RWPE2 (cell line): ENCODE results near the gene PPME1.

Experiments used
- ATAC-seq: fragments of 200-7000 bp; cut with Tn5 transposase; 3 replicates; pipeline ENCODE4 v1.9.1; 2021; ENCODE audit warnings: low read depth
- DNase-seq: peaks from one replicate; pipeline ENCODE4 v3.0.0-alpha.2; 2020; ENCODE audit warnings: low spot score
- H3K27ac ChIP-seq: fragments of 450-650 bp; 2 replicates; pipeline ENCODE4 v1.5.1; 2017; ENCODE audit warnings: mild to moderate bottlenecking; ENCODE audit not compliant: poor library complexity, severe bottlenecking
- H3K27me3 ChIP-seq: fragments of 250-450 bp; sonication (Bioruptor Pico); 2 replicates; pipeline ENCODE4 v1.5.1; 2021; ENCODE audit warnings: mild to moderate bottlenecking, moderate library complexity; ENCODE audit not compliant: insufficient read depth, poor library complexity, severe bottlenecking
- H3K36me3 ChIP-seq: fragments of 250-450 bp; sonication (Bioruptor Pico); 2 replicates; pipeline ENCODE4 v1.5.1; 2020; ENCODE audit warnings: low read depth, mild to moderate bottlenecking, moderate library complexity
- H3K4me1 ChIP-seq: fragments of 250-450 bp; sonication (Bioruptor Pico); 2 replicates; pipeline ENCODE4 v1.5.1; 2021; ENCODE audit warnings: mild to moderate bottlenecking, moderate library complexity; ENCODE audit not compliant: insufficient read depth, poor library complexity, severe bottlenecking
- H3K4me3 ChIP-seq: fragments of 250-450 bp; sonication (Bioruptor Pico); 2 replicates; pipeline ENCODE4 v1.5.1; 2021; ENCODE audit warnings: mild to moderate bottlenecking, moderate library complexity; ENCODE audit not compliant: severe bottlenecking
- H3K9me3 ChIP-seq: fragments of 250-450 bp; sonication (Bioruptor Pico); 2 replicates; pipeline ENCODE4 v1.5.1; 2021; ENCODE audit warnings: mild to moderate bottlenecking, moderate library complexity; ENCODE audit not compliant: severe bottlenecking
- CTCF ChIP-seq: fragments of 450-650 bp; IDR thresholded peaks from one replicate; pipeline ENCODE4 v1.5.1; 2017; ENCODE audit warnings: mild to moderate bottlenecking, moderate library complexity; ENCODE audit not compliant: poor library complexity, severe bottlenecking

The PPME1 gene

GRCh38 chr11:74171997-74172396 is 908 bp downstream of the PPME1 start:
- Histone ChIP-seq H3K9me3 (no peaks in the 10 kb centered on the region), H3K36me3 (peaks cover 24% of the 10 kb centered on the region), H3K27ac (peak overlapping the region; percentile 59), H3K4me3 (peak overlapping the region; percentile 57), H3K27me3 (no peaks in the 10 kb centered on the region), H3K4me1 (peaks cover 21% of the 10 kb centered on the region)
- no peak for DNase-seq
- TF ChIP-seq CTCF, result no peak
- ATAC-seq, result no peak

DNA sequence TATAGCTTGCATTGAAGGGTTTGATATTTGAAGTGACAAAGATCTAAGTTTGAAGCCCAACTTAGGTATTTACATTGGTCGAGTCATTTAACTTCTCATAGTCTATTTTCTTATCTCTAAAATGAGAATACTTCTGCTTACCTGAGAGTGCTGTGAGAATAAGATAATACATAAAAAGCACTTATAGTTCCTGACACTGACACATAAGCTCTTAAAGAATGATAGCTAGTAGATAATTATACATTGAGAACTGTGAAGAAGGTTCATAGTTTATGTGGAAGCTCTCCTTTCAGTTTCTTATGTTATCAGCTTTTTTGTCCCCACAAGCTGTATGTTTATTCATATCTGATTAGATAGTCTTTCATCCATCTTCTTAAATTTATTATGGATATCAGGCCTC is 4.8 kb downstream of the PPME1 start:
- no peak for DNase-seq
- H3K27ac ChIP-seq, result no peak overlapping the region
- H3K9me3 ChIP-seq, result no peaks in the 10 kb centered on the region
- peaks cover 14% of the 10 kb centered on the region for H3K36me3 ChIP-seq
- H3K27me3 ChIP-seq, result no peaks in the 10 kb centered on the region
- H3K4me1 ChIP-seq, result peaks cover 9% of the 10 kb centered on the region
- TF ChIP-seq CTCF, result no peak
- ATAC-seq, result no peak
- H3K4me3 ChIP-seq, result no peak overlapping the region

- Histone ChIP-seq H3K27me3 (no peaks in the 10 kb centered on the region), H3K36me3 (peaks cover 6% of the 10 kb centered on the region), H3K4me1 (no peaks in the 10 kb centered on the region), H3K27ac (no peak overlapping the region), H3K4me3 (no peak overlapping the region), H3K9me3 (no peaks in the 10 kb centered on the region)
- ATAC-seq, result no peak
- no peak for TF ChIP-seq CTCF
- no peak for DNase-seq
Observed at GRCh38 chr11:74179234-74180052, 8.4 kb downstream of the PPME1 start.

GRCh38 chr11:74182635-74183034 is 11.5 kb downstream of the PPME1 start:
- peaks cover 3% of the 10 kb centered on the region; the same call in 1 of the 2 replicates for H3K36me3 ChIP-seq
- H3K4me1 ChIP-seq, result no peaks in the 10 kb centered on the region
- H3K9me3 ChIP-seq, result no peaks in the 10 kb centered on the region
- peak; percentile 50; the same call in 1 of the 3 replicates for ATAC-seq
- no peaks in the 10 kb centered on the region for H3K27me3 ChIP-seq
- no peak overlapping the region for H3K4me3 ChIP-seq
- no peak for TF ChIP-seq CTCF
- DNase-seq, result no peak
- H3K27ac ChIP-seq, result no peak overlapping the region

GRCh38 chr11:74185285-74185684 is 14.2 kb downstream of the PPME1 start:
- Histone ChIP-seq H3K4me1 (no peaks in the 10 kb centered on the region), H3K27ac (no peak overlapping the region), H3K27me3 (no peaks in the 10 kb centered on the region), H3K4me3 (no peak overlapping the region), H3K36me3 (peaks cover 8% of the 10 kb centered on the region; the same call in 1 of the 2 replicates), H3K9me3 (no peaks in the 10 kb centered on the region)
- no peak for TF ChIP-seq CTCF
- DNase-seq, result no peak
- no peak for ATAC-seq
